Inflammatory macrophage (primary cell): Measurements from ENCODE around the gene TPO.
A peak's percentile ranks its signal among the peaks of the same experiment; 100 is the strongest.

Source experiments
- DNase-seq, 2 donors: peaks; one replicate each; pipeline ENCODE4 v3.0.0-alpha.2; 2020 to 2022

Gene TPO

DNA sequence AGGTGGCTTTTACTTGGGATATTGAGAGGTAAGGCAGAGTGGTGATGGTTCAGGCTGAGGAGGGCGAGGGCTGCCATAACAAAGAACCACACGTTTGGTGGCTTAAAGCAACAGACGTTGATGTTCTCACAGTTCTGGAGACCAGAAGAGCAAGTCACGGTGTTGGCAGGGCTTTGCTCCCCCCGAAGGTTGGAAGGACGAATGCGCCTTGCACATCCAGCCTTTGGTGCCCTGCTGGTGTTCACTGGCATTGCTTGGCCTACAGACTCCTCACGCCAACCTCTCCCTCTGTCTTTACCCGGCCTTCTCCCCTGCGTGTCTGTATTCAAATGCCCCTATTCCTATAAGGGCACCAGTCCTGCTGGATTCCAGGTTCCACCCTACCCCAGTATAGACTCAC lies 125.4 kb downstream of the TPO start:
- DNase-seq, result no peak

DNA sequence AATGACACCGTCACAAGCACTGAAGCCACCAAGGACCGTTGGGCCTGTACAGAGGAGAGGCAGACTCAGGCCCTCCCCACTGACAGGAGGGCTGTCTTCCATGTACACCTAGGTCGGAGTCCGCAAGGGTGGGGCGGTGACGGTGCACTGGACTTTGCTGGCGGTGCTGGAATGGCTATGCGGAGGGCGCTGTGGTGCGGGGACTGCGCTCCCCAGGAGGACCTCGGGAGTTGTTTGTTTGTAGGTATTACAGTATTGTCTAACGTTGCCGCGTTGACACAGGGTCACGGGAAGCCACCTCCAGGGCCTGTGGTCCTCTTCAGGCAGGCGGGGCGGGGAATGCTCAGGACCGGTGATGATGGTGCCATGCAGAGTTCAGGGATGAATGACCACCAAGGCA lies 126.2 kb downstream of the TPO start:
- no peak for DNase-seq

DNA sequence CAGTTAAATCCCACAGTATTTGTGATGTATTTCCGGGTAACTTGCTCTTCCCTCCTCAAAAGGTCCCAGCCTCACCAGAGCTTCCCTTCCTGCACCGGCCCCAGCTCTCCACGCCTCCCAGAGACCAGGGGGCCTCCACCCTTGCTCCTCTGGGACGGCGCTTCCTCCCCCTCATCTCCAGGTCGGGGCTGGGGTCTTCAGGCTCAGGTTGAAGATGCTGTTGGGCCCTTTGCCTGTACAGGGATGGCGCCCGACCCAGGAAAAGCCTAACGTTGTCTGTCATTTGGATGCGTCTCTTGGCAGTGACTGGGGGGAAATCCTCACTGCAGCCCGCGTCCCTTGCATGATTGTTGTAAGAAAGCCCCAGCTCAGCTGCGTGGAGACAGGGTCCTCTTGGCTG lies 126.7 kb downstream of the TPO start:
- no peak for DNase-seq

DNA sequence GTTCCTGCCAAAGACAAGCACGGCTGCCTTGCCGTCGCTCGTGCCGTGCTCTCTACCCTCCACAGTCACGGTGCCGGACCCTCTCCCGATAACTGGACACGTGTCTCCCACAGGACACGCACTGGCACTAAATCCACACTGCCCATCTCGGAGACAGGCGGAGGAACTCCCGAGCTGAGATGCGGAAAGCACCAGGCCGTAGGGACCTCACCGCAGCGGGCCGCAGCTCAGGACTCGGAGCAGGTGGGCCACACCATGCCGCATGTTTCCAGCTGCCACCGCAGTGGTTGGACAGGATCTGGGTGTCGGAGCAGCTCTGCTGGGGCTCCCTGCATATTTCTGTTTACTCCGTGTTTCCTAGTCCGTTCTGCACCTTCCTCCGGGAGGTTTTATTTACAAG lies 127.2 kb downstream of the TPO start:
- no peak for DNase-seq

DNA sequence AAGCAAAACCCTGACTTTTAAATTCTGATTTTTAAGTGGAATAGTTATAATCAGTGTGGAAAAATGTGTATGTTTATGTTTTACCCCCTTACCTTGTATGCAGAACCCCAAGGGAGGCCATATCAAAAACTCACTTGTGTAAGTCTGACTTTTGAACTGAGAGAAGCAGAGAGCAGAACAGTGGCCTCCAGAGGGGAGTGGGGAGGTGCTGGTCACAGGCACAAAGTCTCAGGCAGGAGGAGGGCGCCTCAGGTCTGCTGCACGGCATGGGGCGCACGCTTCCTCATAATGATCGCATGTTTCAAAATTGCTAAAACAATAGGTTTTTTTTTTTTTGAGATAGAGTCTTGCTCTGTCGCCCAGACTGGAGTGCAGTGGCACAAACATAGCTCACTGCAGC lies 127.8 kb downstream of the TPO start:
- DNase-seq, result no peak

DNA sequence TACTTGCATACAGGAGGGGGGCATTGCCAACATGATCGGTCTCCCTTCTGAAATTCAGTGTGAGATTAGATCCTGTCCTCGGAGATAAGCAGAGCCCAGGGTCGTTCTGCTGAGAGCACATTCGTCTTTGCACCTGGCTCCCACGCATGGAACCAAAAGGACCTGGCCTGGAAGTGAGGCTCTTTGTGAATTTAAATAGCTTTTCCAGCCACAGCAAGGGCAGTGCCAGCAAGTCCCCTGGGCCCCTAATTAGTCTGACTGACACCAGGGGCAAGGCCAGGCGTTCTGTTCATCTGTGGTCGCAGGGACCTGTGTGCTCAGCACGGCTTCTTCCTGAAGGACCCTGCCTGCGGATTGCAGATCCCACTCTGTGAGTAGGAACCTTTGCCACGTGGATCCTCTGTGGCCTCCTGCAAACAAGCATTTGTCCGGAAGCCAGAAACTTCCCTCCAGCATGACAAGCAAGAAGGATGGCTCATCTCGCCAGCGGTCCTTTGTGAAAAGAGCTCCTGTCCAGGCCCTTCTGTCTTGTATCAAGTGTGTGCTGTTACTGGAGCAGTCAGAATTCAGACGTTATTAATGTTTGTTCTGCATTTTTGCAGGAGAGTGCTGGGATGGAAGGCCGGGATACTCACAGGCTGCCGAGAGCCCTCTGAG lies 128.7 kb downstream of the TPO start:
- DNase-seq, result no peak

DNA sequence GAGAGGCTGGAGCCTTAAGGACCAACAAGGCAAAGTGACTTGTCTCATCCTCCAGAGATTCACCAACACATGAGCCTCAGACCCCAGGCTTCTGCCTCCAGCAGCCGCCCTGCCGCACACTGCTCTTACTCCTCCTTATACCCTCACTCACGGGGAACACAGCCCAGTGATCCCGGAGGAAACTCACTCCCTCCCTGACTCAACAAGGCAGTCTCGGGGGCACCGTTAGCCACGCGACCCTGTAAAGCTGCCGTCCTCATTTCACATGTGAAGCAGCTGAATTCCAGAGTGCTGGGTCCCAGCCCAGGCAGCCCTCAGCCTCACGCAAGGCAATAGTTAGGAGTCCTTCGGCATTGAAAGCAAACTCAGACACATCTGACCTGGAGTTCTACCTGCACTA lies 129.7 kb downstream of the TPO start:
- no peak for DNase-seq

DNA sequence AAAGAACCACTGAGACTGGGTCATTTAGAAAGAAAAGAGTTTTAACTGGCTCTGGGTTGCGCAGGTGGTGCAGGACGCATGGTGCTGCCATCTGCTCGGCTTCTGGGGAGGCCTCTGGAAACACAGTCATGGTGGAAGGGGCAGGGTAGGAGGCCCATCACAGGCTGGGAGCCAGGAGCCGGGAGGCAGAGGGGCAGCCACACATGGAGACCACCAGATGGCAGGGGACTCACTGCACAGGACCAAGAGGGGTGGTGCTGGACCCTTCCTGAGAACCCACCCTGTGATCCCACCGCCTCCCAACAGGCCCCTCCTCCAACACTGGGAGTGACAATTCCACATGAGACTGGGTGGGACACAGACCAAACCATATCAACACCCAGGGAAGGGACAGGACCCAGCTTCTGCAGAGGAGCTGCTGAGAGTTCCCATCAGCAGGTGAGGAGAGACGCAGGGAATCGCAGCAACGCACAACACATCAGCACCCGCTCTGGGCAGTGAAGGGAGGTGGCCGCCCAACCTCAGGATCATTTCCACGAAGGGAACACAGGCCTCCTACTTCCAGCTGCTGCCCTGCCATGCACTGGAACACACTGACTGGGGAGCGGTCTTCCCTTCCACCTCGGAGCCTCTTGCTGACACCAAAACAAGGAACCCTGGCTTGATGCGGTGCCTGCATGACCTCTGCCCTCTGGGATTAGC lies 130.7 kb downstream of the TPO start:
- DNase-seq, result no peak

DNA sequence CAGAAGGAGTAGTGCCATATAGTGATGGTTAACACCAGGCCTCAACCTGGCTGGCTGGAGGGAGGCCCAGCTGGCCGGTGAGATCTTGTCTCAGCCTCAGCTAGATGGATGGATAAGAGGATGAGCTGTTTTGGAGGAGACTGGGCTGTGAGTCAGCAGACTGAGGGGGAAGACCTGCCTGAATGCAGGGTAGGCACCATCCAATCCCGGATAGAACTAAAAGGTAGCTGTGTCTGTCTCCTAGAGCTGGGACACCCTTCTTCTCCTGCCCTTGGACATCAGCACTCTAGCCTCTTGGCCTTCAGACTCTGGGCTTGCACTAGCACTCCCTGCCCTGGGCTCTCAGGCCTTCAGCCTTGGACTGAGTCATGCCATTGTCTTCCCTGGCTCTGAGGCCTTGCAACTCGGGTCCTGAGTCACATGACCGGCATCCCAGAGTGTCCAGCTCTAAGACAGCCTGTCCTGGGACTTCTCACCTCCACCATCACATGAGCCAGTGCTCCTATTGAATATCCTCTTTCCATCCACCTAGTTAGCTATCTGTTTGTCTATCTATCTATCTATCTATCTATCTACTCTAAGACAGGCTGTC lies 131.3 kb downstream of the TPO start:
- DNase-seq, result no peak

DNA sequence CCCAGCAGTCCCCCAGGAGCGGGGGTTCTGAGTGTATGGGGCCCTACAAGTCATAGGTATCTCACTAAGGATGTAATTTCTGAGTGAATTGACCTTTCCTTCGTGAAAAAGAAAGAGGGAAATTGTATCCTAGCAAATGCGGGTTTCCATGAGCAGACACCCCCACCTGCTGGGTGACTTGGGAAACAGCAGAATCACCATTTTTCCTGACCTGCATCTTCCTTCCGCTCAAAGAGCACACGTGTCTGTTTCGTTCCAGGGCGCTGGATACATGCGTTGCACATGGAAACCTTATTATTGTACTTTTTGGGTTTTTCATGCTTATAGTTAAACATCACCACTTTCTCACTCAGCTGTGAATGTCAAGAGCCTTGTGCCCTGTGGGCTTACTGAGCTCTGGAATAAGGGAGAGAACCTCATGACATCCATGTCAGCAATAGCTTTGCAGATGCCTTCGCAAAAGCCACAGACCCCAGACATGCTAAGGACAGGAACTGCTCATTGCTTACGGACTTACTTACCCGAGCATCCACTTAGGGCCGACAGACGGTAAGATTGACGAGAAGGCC lies 132.8 kb downstream of the TPO start:
- peak; percentile 33 to 39 for DNase-seq

DNA sequence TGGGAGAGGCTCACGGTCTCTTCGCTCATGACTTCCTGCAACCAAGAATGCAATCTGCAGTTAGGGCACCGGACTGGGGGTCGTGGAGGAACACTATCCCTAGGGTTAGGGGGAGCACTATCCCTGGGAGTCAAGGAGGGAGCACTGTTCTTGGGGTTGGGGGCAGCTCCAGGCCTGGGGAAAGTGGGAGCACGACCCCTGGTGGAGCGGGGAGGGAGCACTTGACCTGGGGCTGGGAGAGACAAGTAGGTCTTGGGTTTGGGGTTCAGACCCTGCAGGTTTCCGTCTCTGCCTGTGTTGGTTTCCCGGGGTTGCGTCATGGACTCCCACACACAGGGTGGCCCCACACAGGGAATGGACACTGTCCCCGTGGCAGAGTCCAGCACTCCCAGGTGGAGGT lies 133.6 kb downstream of the TPO start:
- no peak for DNase-seq

DNA sequence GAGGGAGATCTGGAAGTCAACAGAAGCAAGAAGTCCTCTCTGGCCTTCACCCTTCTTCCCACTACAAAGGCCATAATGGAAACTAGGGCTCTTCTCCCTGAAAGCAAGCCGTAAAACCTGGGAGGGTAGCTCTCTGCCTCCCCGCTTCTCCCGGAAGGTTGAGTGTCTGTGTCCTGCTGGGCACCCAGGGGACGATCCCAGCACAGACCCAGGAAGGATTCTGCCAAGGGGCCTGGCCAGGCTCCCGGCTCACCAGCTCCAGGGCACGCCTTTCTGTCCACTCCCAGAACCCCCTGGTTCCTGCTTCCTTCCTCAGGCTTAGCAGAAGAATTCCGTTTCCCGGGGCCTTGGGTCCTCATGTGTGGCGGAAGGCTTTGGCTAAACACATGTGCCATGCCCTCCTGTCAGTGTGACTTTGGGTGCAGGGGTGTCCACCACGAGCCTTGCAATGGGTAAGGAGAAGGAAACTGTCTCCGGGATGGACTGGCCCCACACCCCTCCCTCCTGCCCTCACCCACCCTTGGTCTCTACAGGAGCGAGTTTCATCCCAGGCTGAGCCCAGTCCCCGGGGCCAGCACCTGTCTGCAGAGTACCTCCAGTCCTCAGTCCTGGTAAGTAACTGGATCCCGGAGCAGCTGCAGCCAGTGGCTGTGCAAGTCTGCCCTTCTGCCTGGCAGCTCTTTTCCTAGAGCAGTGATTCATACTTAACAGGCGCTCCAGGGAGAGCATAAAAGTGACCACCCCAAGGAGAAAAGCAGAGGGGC lies 135.8 kb downstream of the TPO start:
- DNase-seq, result no peak

DNA sequence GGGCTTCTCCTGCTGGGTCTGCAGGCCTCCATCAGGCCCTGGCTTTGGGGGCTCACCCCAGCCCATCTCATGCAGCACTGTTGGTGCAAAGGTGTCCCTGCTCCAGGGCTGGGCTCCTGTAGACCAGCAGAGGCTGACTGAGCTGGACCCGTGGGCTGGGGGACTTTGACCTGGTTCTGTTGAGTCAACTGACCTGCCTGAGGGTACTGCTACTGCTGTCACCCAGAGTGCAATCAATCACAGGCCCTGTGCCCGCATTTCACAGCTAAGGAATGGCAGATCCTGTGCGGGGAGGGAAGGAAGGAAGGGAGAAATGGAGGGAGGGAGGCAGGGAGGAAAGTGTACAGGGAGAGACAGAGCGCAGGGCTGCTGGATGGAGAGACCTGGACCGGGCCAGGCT lies 136.8 kb downstream of the TPO start:
- DNase-seq, result no peak

DNA sequence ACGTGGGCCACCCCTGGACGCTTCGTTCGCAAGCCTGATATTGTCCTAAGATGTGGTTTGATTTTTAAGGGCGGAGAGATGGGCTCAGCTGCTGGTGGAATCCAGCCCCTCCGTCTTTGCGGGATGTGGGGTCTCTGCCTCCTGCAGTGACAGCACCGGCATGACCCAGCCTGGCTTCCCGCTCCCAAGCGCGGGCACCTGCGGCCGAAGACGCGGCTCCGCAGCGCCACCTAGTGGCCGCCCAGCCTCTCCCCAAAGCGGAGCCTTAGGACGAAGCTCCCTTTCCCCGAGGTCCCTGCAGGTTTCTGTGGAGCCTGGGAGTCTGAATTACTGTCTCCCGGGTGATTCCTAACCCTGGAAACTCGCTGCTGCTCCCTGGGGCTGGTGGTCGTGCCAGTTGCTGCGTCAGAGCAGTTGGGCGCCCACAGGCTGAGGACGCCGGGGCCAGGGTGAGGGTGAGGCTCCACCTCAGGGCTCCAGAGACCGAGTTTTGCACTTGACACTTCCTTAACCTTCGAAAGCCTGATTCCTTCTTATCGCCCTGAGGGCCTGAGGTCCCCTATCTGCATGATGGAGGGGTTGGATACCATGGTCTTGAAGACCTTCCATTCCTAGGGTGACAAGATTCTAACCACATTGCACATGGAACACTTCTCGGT lies 137.5 kb downstream of the TPO start:
- peak; percentile 25 to 54 for DNase-seq

DNA sequence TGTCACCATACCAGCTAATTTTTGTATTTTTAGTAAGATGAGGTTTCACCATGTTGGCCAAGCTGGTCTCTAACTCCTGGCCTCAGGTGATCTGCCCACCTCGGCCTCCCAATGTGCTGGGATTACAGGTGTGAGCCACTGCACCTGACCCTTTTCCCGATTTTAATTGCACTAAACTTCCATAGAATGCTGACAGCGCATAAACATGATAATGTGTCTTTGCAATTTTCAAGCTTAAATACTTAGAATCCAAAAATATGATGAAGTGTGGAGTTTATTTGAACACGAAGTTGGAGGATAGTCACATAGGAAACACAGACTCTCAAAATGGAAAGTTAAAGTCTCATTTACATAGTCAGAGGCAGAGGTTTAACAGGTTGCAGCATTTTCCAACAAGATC lies 138.6 kb downstream of the TPO start:
- DNase-seq, result no peak

DNA sequence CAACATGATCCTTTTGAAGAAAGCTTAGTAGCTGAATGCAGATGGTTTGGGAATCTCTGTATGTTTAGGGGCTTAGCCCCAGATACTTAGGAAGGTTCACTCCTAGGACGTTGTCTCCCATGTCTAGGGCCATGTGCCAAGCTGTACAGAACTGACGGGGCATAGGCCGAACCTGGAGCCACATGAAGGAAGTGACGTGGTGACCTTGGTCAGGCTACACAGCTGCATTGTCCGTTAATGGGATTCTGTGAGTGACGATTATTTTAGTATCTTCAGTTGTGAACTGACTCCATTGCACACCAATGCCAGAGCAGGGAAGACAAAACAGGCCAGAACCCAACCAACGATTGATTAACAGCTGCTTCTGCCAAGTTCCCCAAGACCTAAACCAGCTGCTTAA lies 139.3 kb downstream of the TPO start:
- no peak for DNase-seq

DNA sequence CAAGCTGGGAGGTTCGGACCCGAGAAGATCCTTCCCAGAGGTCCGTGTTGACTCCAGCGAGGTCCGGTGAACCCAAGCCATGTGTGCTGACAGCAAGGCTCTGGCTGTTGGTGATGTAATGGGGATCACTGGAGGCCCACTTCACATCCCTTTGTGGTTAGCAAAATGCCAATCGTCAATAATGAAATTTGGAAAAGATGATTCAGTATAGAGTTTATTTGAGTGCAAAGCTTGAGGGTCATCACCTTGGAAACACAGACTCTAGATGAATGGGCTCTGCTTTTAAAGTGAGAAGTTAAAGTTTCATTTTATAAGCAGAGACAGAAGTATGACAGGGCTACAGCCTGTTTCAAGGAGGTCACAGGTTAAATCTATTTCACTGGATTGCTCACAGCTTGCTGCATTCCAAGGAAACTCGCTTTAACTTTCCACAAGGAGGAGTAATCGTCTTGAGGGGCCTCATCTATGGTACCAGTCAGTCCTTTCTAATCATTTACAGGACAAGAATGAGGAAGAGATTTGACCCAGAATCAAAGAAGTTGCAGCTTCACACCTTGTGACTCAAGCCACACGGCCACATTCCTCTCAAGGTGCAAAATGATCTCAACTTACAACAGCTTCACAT lies 140.5 kb downstream of the TPO start:
- DNase-seq, result no peak

DNA sequence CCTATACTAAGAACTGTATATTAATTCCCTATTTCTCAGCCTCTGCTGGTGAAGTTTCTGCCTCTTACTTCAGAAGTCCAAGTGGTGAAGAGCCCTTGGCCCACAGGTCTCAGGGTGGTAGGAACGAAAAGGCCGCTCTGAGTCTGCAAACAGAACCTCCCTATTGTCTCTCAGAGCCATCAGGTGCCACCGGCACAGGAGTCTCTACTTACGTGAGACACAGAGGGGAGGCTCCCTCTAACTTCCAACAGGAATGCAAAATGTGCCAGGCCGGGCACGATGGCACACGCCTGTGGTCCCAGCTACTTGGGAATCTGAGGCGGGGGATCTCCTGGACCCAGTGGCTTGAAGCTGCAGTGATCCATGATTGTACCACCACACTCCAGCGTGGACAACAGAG lies 143.0 kb downstream of the TPO start:
- no peak for DNase-seq

DNA sequence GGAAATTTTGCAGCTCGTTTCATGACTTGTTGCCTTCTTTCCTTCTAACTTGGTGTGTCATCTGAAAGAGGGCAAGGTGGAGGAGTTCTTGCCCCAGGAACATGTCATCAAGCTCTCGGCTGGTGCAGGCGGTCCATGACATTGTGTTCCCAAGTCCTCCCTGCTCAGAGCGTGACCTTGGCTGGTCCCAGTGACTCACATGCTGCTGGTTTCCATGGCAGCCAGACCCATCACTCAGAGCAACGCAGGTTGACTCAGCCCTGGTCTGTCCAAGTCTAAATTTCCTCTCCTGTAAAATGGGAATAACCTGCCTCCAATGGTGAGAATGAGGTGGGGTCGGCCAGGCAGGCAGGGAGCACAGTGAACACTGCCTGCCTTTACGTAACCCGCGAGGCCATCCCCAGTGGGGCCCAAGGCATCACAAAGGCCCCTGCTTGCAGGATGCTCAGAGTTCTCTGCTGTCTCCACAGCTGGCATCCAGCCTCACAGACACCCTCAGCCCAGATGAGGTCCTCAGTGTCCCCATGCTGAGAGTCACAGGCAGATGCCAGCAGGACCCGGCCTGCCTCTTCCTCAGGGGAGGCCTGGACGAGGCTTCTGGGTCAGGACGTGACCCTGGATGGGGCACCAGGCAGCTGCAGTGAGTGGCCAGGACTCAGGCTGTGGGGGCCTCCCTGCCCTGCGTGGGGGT lies 143.7 kb downstream of the TPO start:
- DNase-seq, result no peak

DNA sequence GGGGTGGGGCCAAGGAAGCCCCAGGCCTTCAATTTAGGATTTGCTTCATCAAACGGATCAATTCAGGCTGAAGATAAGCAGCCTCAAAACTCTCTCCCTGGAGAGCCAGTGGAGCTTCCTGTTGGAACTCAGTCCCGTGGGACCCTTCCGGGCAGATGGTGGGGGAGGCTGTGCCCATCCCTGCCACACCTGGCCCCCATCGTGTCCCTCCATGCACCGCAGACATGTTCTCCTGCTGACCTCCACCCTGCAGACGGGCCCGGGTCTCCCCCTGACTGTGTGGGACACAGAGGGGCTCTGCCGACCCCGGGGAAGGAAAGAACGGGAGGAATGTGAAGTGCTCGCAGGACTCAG lies 144.2 kb downstream of the TPO start:
- no peak for DNase-seq

DNA sequence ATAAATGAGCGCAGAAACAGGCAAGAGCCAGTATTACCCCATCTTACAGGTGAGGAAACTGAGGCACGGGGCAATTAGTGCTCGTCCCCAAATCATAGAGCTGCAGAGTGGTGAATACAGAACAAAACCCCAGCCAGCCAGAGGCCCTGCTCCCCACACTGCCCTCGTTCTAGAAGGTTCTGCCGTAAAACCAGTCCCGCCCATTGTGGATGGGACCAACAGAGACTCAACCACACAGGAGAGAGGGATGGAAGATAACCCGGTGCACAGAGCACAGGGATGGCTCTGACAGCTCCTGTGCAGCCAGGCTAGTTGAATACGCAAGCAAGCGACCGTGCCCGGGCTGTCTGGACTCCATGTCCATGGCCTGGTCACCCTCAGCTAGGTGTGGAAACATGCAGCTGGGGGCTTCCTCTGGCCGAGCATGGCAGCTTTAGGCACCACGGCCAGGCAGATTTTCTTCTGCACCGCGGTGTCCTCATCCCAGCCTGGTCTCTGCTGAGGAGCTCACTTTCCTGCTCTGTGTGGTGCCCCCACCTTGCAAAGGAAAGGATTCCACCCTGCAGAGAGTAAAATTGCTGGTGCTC lies 146.4 kb downstream of the TPO start:
- no peak for DNase-seq
